ENCODE results near the gene RPL9. TPM values are rescaled to one million over a fixed set of nuclear protein-coding genes. Genes with fewer than 3 reads are reported as not detected.
"Not testable (repeated sequence)": the region's sequence is repeated elsewhere in the genome, so short reads cannot be mapped to it uniquely, and the experiment has no call there.

Gene RPL9
- polyA plus RNA-seq, 4 donors = 778 to 1,678 (median 1,175) TPM

- no peak for DNase-seq (ENCODE audit: low read depth in 4 of 4, low spot score in 3 of 4)
Measured at GRCh38 chr4:39427520-39428114, 31.1 kb downstream of the RPL9 start.

GRCh38 chr4:39426728-39427127, 32.0 kb downstream of the RPL9 start:
- no peak for DNase-seq (ENCODE audit: low read depth in 4 of 4, low spot score in 3 of 4)

- not testable (repeated sequence) for DNase-seq (ENCODE audit: low read depth in 4 of 4, low spot score in 3 of 4)
Measured at GRCh38 chr4:39425297-39425696, 33.4 kb downstream of the RPL9 start.

- no peak for DNase-seq (ENCODE audit: low read depth in 4 of 4, low spot score in 3 of 4)
Measured at GRCh38 chr4:39422247-39422646, 36.5 kb downstream of the RPL9 start.

- no peak for DNase-seq (ENCODE audit: low read depth in 4 of 4, low spot score in 3 of 4)
Measured at GRCh38 chr4:39415678-39416283, 42.9 kb downstream of the RPL9 start.

GRCh38 chr4:39411561-39411960, 47.2 kb downstream of the RPL9 start:
- not testable (repeated sequence) for DNase-seq (ENCODE audit: low read depth in 4 of 4, low spot score in 3 of 4)

- DNase-seq (ENCODE audit: low read depth in 4 of 4, low spot score in 3 of 4) = no peak
Measured at GRCh38 chr4:39410415-39410814, 48.3 kb downstream of the RPL9 start.

- DNase-seq (ENCODE audit: low read depth in 4 of 4, low spot score in 3 of 4) = no peak
Measured at GRCh38 chr4:39407584-39407885, 51.2 kb downstream of the RPL9 start.

GRCh38 chr4:39406763-39407583, 51.7 kb downstream of the RPL9 start, which contains the start of gene KLB:
KLB (plus strand) TSS chr4:39406930; CDS start chr4:39406950, 20 bp downstream.
- no peak for DNase-seq (ENCODE audit: low read depth in 4 of 4, low spot score in 3 of 4)

Other genes with a start within 250 kb of the RPL9 start
- gene RFC1, start 92.6 kb downstream of the RPL9 start, polyA plus RNA-seq (ENCODE audit: insufficient read length in 4 of 4) = 10 to 100 TPM; 67.0 to 83.3 (median 82.0) TPM
- gene KLB, start 52.0 kb downstream of the RPL9 start, polyA plus RNA-seq (ENCODE audit: insufficient read length in 4 of 4) = under 1 TPM; 0.17 to 0.22 (median 0.19) TPM
- gene LIAS, start 134 bp upstream of the RPL9 start, polyA plus RNA-seq (ENCODE audit: insufficient read length in 4 of 4) = 10 to 100 TPM; 23.6 to 25.6 (median 24.9) TPM
- gene UGDH, start 68.5 kb upstream of the RPL9 start, polyA plus RNA-seq (ENCODE audit: insufficient read length in 4 of 4) = 100 to 1,000 TPM in 2 of 4 donors, 10 to 100 TPM in 2; 96.6 to 111 (median 101) TPM
- gene SMIM14, start 179.9 kb upstream of the RPL9 start, polyA plus RNA-seq (ENCODE audit: insufficient read length in 4 of 4) = 10 to 100 TPM; 53.9 to 68.2 (median 65.1) TPM
- 100 to 1,000 TPM in 3 of 4 donors, 10 to 100 TPM in 1; 89.1 to 110 (median 104) TPM for gene UBE2K, start 239.2 kb upstream of the RPL9 start, polyA plus RNA-seq (ENCODE audit: insufficient read length in 4 of 4)

Data from right renal pelvis (tissue), 4 donors.